Measurements from ENCODE around the gene EFHC1.

The EFHC1 gene

DNA sequence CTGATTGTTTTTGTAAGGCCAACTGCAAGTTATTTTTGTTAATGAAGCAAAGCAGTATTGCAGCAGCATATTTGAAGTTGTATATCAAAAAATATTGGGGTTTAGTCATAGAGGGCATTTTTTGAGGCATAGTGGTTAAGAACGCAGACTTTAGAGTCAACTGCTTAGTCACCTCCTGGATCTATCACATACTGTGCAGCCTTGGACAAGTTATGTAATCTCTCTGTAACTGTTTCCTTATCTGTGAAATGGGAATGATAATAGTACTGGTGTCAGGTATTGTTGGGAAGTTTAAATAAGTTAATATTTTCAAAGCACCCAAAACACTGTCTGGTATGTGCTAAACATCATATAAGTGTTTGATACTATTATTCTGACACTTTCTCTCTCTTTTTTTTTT is 27.2 kb upstream of the EFHC1 start:
- DNase-seq, result no peak
- H3K9me3 ChIP-seq (replicated peaks; ENCODE audit: insufficient read depth, low read length), result no peaks in the 10 kb centered on the region
- no peak overlapping the region for H3K9ac ChIP-seq (ENCODE audit: low read length)
- peaks cover 46% of the 10 kb centered on the region for H3F3A ChIP-seq (ENCODE audit: insufficient read depth, low read length)
- H3K36me3 ChIP-seq (replicated peaks; ENCODE audit: insufficient read depth, low read length), result no peaks in the 10 kb centered on the region
- peaks cover 51% of the 10 kb centered on the region for H3K4me1 ChIP-seq (ENCODE audit: low read length)
- H2AFZ ChIP-seq (ENCODE audit: low read length), result no peak overlapping the region
- no peak overlapping the region for H3K4me3 ChIP-seq (ENCODE audit: low read length)
- no peak overlapping the region for H3K4me2 ChIP-seq (ENCODE audit: low read depth, low read length)
- H3K27ac ChIP-seq (ENCODE audit: low read length), result no peak overlapping the region
- peaks cover 6% of the 10 kb centered on the region; the same call in 1 of the 2 replicates for H3K27me3 ChIP-seq (replicated peaks; ENCODE audit: insufficient read depth, low read length)
- no peaks in the 10 kb centered on the region for H4K20me1 ChIP-seq (ENCODE audit: insufficient read depth, low read length)
- H3K9me2 ChIP-seq (replicated peaks; ENCODE audit: insufficient read depth, low read length), result no peaks in the 10 kb centered on the region
- TF ChIP-seq, protein P1, sequence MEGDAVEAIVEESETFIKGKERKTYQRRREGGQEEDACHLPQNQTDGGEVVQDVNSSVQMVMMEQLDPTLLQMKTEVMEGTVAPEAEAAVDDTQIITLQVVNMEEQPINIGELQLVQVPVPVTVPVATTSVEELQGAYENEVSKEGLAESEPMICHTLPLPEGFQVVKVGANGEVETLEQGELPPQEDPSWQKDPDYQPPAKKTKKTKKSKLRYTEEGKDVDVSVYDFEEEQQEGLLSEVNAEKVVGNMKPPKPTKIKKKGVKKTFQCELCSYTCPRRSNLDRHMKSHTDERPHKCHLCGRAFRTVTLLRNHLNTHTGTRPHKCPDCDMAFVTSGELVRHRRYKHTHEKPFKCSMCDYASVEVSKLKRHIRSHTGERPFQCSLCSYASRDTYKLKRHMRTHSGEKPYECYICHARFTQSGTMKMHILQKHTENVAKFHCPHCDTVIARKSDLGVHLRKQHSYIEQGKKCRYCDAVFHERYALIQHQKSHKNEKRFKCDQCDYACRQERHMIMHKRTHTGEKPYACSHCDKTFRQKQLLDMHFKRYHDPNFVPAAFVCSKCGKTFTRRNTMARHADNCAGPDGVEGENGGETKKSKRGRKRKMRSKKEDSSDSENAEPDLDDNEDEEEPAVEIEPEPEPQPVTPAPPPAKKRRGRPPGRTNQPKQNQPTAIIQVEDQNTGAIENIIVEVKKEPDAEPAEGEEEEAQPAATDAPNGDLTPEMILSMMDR (IDR thresholded peaks at IDR 0.05; ENCODE audit: low read length), result no peak
- TF ChIP-seq EZH2 (optimal IDR thresholded peaks at IDR 0.05; ENCODE audit: low read depth, low read length) (no peak), EZH2phosphoT487 (IDR thresholded peaks at IDR 0.05; ENCODE audit: low read length) (no peak)
- no peaks in the 10 kb centered on the region for H3K79me2 ChIP-seq (ENCODE audit: low read length)

DNA sequence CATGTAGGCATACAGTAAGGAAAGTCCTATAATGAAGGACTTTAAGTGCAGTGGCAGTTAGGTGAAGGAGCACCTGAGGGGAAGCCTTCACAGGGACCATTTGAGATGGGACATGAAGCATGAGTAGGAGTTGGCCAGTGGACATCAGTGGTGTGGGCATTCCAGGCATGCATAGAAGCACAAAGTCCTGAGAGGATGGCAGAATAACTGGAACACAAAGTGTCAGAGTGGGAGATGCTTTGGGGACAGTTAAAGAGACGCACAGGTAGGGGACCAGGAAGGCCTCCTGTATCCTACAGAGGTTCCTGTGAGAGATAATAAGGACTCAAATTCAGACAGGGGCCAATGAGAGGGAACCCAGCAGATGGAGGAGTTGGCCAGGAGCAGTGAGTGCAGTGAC is 26.4 kb upstream of the EFHC1 start:
- no peak overlapping the region for H2AFZ ChIP-seq (ENCODE audit: low read length)
- H3K9me3 ChIP-seq (replicated peaks; ENCODE audit: insufficient read depth, low read length), result no peaks in the 10 kb centered on the region
- no peak for DNase-seq
- peak overlapping the region; percentile 71 for H3K9ac ChIP-seq (ENCODE audit: low read length)
- H3K27ac ChIP-seq (ENCODE audit: low read length), result peak overlapping the region; percentile 90
- peaks cover 51% of the 10 kb centered on the region for H3K4me1 ChIP-seq (ENCODE audit: low read length)
- TF ChIP-seq, protein P1 (IDR thresholded peaks at IDR 0.05; ENCODE audit: low read length), result no peak
- TF ChIP-seq EZH2 (optimal IDR thresholded peaks at IDR 0.05; ENCODE audit: low read depth, low read length) (no peak), EZH2phosphoT487 (IDR thresholded peaks at IDR 0.05; ENCODE audit: low read length) (no peak)
- H3K4me3 ChIP-seq (ENCODE audit: low read length), result peak overlapping the region; percentile 47
- H3K9me2 ChIP-seq (replicated peaks; ENCODE audit: insufficient read depth, low read length), result no peaks in the 10 kb centered on the region
- no peaks in the 10 kb centered on the region for H3K79me2 ChIP-seq (ENCODE audit: low read length)
- H3K27me3 ChIP-seq (replicated peaks; ENCODE audit: insufficient read depth, low read length), result peaks cover 6% of the 10 kb centered on the region; the same call in 1 of the 2 replicates
- peaks cover 46% of the 10 kb centered on the region for H3F3A ChIP-seq (ENCODE audit: insufficient read depth, low read length)
- H3K4me2 ChIP-seq (ENCODE audit: low read depth, low read length), result peak overlapping the region; percentile 95
- H3K36me3 ChIP-seq (replicated peaks; ENCODE audit: insufficient read depth, low read length), result no peaks in the 10 kb centered on the region
- H4K20me1 ChIP-seq (ENCODE audit: insufficient read depth, low read length), result no peaks in the 10 kb centered on the region

DNA sequence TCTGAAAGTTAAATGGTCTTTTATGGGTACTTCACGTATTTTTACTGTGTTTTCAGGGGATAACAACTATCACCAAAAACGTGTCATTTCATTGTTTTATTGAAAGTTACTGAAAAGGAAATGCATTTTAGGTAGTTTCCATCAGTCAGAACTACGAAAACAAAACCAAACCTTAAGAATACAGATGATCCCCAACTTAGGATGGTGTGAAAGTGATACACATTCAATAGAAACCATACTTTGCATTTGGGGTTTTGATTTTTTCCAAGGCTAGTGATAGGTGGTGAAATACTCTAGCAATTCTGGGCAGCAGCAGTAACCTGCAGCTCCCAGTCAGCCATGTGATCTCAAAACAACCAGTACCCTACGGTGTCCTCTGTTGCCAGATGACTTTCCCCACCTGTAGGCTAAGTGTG is 25.9 kb upstream of the EFHC1 start:
- Histone ChIP-seq H3K9me2 (replicated peaks; ENCODE audit: insufficient read depth, low read length) (no peaks in the 10 kb centered on the region), H3F3A (ENCODE audit: insufficient read depth, low read length) (peaks cover 42% of the 10 kb centered on the region), H3K79me2 (ENCODE audit: low read length) (no peaks in the 10 kb centered on the region), H2AFZ (ENCODE audit: low read length) (no peak overlapping the region), H4K20me1 (ENCODE audit: insufficient read depth, low read length) (no peaks in the 10 kb centered on the region), H3K36me3 (replicated peaks; ENCODE audit: insufficient read depth, low read length) (no peaks in the 10 kb centered on the region), H3K4me2 (ENCODE audit: low read depth, low read length) (peak overlapping the region; percentile 95), H3K4me1 (ENCODE audit: low read length) (peaks cover 46% of the 10 kb centered on the region), H3K9ac (ENCODE audit: low read length) (peak overlapping the region; percentile 71), H3K9me3 (replicated peaks; ENCODE audit: insufficient read depth, low read length) (no peaks in the 10 kb centered on the region), H3K27ac (ENCODE audit: low read length) (peak overlapping the region; percentile 90), H3K4me3 (ENCODE audit: low read length) (peak overlapping the region; percentile 47), H3K27me3 (replicated peaks; ENCODE audit: insufficient read depth, low read length) (peaks cover 6% of the 10 kb centered on the region; the same call in 1 of the 2 replicates)
- peak; percentile 83 for DNase-seq
- TF ChIP-seq EZH2 (optimal IDR thresholded peaks at IDR 0.05; ENCODE audit: low read depth, low read length) (no peak), EZH2phosphoT487 (IDR thresholded peaks at IDR 0.05; ENCODE audit: low read length) (no peak)
- TF ChIP-seq, protein P1 (IDR thresholded peaks at IDR 0.05; ENCODE audit: low read length), result no peak
